DND-41 (cell line): ENCODE data around the gene LAYN.

Experiments
- CTCF ChIP-seq: IDR thresholded peaks from 2 replicates; pipeline ENCODE4 v1.5.1; 2012; ENCODE audit warnings: borderline replicate concordance, low read length, moderate library complexity, mild to moderate bottlenecking; ENCODE audit not compliant: poor library complexity, severe bottlenecking; ENCODE audit errors: extremely low read depth
- EZH2 ChIP-seq: IDR thresholded peaks from 3 replicates; pipeline ENCODE4 v1.6.1; 2012; ENCODE audit warnings: borderline replicate concordance, low read depth, mild to moderate bottlenecking, moderate library complexity, low read length, inconsistent platforms; ENCODE audit not compliant: severe bottlenecking

- no peak for TF ChIP-seq CTCF
- TF ChIP-seq EZH2 = no peak
Observed at GRCh38 chr11:111591187-111591960, 50.9 kb downstream of the LAYN start.
